Neural crest cell (in vitro differentiated cells): ENCODE results near the gene BSND. TPM values are rescaled to one million over a fixed set of nuclear protein-coding genes. Genes with fewer than 3 reads are reported as not detected.

ENCODE experiments used
- DNase-seq: peaks from one replicate; pipeline ENCODE4 v3.0.0; 2021; ENCODE audit warnings: low read depth, mixed read lengths, low spot score
- H3K27ac Mint-ChIP-seq: one replicate; pipeline ENCODE4 v1.8.0; 2021; ENCODE audit warnings: mild to moderate bottlenecking, mixed read lengths; ENCODE audit not compliant: unreplicated experiment
- H3K27me3 Mint-ChIP-seq: 2 replicates; pipeline ENCODE4 v1.8.0; 2021; ENCODE audit warnings: low read depth, mild to moderate bottlenecking, mixed read lengths
- H3K36me3 Mint-ChIP-seq: 2 replicates; pipeline ENCODE4 v1.8.0; 2021; ENCODE audit warnings: low read depth, mild to moderate bottlenecking, mixed read lengths
- H3K4me1 Mint-ChIP-seq: 2 replicates; pipeline ENCODE4 v1.8.0; 2021; ENCODE audit warnings: mixed read lengths
- H3K4me3 Mint-ChIP-seq: one replicate; pipeline ENCODE4 v1.8.0; 2021; ENCODE audit warnings: mild to moderate bottlenecking, mixed read lengths
- H3K9me3 Mint-ChIP-seq: 2 replicates; pipeline ENCODE4 v1.8.0; 2021; ENCODE audit warnings: mixed read lengths
- total RNA-seq: library from RNA; stranded (reverse); gene quantifications from 2 replicates; pipeline ENCODE4 v1.2.1, GENCODE V29; 2021
- TF ChIP-seq, protein P1 (sequence below): fragments of 200-600 bp; sonication (generic); conservative IDR thresholded peaks from 2 replicates; pipeline ENCODE4 v1.5.0; 2021; ENCODE audit warnings: antibody characterized with exemption, mild to moderate bottlenecking

The BSND gene
- total RNA-seq, 1 donor from 2014 or later: not detected

GRCh38 chr1:55038974-55039341 is 40.2 kb downstream of the BSND start:
- Mint-ChIP-seq H3K27me3 (peaks cover 64% of the 10 kb centered on the region), H3K9me3 (no peaks in the 10 kb centered on the region), H3K4me3 (peak overlapping the region; percentile 92), H3K27ac (no peak overlapping the region), H3K36me3 (peaks cover 5% of the 10 kb centered on the region), H3K4me1 (peaks cover 41% of the 10 kb centered on the region)
- no peak for DNase-seq
- TF ChIP-seq, protein P1, sequence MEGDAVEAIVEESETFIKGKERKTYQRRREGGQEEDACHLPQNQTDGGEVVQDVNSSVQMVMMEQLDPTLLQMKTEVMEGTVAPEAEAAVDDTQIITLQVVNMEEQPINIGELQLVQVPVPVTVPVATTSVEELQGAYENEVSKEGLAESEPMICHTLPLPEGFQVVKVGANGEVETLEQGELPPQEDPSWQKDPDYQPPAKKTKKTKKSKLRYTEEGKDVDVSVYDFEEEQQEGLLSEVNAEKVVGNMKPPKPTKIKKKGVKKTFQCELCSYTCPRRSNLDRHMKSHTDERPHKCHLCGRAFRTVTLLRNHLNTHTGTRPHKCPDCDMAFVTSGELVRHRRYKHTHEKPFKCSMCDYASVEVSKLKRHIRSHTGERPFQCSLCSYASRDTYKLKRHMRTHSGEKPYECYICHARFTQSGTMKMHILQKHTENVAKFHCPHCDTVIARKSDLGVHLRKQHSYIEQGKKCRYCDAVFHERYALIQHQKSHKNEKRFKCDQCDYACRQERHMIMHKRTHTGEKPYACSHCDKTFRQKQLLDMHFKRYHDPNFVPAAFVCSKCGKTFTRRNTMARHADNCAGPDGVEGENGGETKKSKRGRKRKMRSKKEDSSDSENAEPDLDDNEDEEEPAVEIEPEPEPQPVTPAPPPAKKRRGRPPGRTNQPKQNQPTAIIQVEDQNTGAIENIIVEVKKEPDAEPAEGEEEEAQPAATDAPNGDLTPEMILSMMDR: no peak

DNA sequence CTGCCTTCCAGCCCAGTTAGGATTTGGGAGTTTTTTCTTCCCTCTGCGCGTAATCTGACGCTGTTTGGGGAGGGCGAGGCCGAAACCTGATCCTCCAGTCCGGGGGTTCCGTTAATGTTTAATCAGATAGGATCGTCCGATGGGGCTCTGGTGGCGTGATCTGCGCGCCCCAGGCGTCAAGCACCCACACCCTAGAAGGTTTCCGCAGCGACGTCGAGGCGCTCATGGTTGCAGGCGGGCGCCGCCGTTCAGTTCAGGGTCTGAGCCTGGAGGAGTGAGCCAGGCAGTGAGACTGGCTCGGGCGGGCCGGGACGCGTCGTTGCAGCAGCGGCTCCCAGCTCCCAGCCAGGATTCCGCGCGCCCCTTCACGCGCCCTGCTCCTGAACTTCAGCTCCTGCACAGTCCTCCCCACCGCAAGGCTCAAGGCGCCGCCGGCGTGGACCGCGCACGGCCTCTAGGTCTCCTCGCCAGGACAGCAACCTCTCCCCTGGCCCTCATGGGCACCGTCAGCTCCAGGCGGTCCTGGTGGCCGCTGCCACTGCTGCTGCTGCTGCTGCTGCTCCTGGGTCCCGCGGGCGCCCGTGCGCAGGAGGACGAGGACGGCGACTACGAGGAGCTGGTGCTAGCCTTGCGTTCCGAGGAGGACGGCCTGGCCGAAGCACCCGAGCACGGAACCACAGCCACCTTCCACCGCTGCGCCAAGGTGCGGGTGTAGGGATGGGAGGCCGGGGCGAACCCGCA is 40.8 kb downstream of the BSND start, which contains the start of gene PCSK9:
TSS of gene PCSK9 (plus strand) at position 207 of the 741 bp plus-strand sequence. CDS start at position 497, 290 bp downstream.
- Mint-ChIP-seq H3K9me3 (no peaks in the 10 kb centered on the region), H3K36me3 (peaks cover 5% of the 10 kb centered on the region), H3K27me3 (peaks cover 64% of the 10 kb centered on the region), H3K27ac (no peak within 1 kb of the TSS), H3K4me3 (peak within 1 kb of the TSS; percentile 92), H3K4me1 (peaks cover 41% of the 10 kb centered on the region)
- TF ChIP-seq, protein P1: no peak
- peak; percentile 52 for DNase-seq

DNA sequence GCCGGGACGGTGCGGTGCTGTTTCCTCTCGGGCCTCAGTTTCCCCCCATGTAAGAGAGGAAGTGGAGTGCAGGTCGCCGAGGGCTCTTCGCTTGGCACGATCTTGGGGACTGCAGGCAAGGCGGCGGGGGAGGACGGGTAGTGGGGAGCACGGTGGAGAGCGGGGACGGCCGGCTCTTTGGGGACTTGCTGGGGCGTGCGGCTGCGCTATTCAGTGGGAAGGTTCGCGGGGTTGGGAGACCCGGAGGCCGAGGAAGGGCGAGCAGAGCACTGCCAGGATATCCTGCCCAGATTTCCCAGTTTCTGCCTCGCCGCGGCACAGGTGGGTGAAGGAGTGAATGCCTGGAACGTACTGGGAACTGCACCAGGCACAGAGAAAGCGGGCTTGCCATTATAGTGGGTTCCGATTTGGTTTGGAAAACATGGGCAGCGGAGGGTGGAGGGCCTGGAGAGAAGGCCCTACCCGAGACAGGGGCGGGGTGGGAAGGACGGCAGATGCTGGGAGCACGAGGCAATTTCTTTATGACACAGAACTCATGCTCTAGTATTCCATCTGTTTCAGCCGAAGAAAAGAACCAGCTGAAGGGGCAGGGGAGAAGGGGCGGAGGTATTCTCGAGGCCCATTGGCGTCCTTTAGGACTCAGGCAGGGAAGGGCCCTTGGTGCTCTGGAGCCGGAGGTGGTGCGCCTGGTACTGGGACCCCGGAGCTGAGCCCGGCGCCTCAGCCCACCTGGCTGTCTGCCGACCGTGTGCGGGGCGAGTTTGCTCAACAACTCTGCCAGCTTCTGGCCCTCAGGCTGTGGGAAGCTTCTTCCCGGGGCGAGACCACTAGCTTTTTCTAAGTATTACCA is 41.6 kb downstream of the BSND start:
- peaks cover 61% of the 10 kb centered on the region for H3K27me3 Mint-ChIP-seq
- peaks cover 5% of the 10 kb centered on the region for H3K36me3 Mint-ChIP-seq
- TF ChIP-seq, protein P1: no peak
- DNase-seq: no peak
- H3K4me1 Mint-ChIP-seq: peaks cover 41% of the 10 kb centered on the region
- H3K27ac Mint-ChIP-seq: no peak overlapping the region
- no peaks in the 10 kb centered on the region for H3K9me3 Mint-ChIP-seq
- peak overlapping the region; percentile 92 for H3K4me3 Mint-ChIP-seq

DNA sequence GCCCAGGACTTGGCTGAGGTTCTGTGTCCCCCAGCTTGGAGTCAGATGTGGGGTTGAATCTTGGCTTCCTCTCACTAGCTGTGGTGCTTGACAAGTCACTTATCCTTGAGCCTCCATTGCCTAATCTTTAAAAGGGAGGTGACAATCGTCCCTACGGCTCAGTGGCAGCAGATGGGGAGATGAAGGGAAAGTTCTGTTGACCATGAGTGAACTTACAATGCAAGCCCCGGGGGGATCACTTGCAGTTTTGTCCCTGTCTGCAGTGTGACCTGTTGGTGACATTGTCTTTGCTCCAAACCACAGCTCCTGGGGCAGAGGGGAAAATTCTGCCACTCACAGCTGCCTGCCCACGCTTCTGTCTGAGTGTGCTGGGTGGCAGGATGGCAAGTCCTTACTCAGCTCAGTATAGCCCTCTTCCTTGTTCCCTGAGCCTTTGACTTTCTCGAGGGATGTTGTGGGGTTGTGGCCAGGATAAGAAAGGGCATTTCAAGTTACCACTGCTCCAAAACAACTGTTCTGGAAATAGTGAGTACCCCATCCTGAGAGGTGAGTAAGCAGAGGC is 42.3 kb downstream of the BSND start:
- H3K27me3 Mint-ChIP-seq: peaks cover 56% of the 10 kb centered on the region
- peak overlapping the region; percentile 92 for H3K4me3 Mint-ChIP-seq
- H3K36me3 Mint-ChIP-seq: peaks cover 5% of the 10 kb centered on the region
- no peak overlapping the region for H3K27ac Mint-ChIP-seq
- no peak for DNase-seq
- H3K4me1 Mint-ChIP-seq: peaks cover 41% of the 10 kb centered on the region
- H3K9me3 Mint-ChIP-seq: no peaks in the 10 kb centered on the region
- TF ChIP-seq, protein P1: no peak

GRCh38 chr1:55041613-55042012 is 42.9 kb downstream of the BSND start:
- TF ChIP-seq, protein P1: no peak
- H3K4me1 Mint-ChIP-seq: peaks cover 41% of the 10 kb centered on the region
- H3K27me3 Mint-ChIP-seq: peaks cover 52% of the 10 kb centered on the region
- DNase-seq: no peak
- no peak overlapping the region for H3K27ac Mint-ChIP-seq
- no peaks in the 10 kb centered on the region for H3K9me3 Mint-ChIP-seq
- H3K36me3 Mint-ChIP-seq: peaks cover 5% of the 10 kb centered on the region
- no peak overlapping the region for H3K4me3 Mint-ChIP-seq
